GM18502 (cell line): ENCODE results near the gene GUCY1A2.

ENCODE experiments used
- ATAC-seq: cut with Tn5 transposase; IDR thresholded peaks from one replicate; pipeline ENCODE4 v1.9.1; 2021; ENCODE audit warnings: mild to moderate bottlenecking; ENCODE audit not compliant: unreplicated experiment, poor library complexity

The GUCY1A2 gene

DNA sequence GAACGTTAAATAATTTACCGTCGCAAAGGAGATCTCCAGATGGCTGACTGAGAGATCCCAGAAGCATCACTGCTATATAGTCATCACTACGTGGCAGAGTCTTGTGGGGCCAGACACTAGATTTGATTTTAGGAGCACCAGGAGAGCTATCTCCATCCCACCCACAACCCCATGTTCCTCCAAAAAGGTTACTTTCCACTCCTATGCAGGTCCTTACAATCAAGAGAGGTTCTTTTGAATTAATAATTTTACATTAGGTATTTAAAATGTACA is 19.4 kb downstream of the GUCY1A2 start:
- no peak for ATAC-seq

DNA sequence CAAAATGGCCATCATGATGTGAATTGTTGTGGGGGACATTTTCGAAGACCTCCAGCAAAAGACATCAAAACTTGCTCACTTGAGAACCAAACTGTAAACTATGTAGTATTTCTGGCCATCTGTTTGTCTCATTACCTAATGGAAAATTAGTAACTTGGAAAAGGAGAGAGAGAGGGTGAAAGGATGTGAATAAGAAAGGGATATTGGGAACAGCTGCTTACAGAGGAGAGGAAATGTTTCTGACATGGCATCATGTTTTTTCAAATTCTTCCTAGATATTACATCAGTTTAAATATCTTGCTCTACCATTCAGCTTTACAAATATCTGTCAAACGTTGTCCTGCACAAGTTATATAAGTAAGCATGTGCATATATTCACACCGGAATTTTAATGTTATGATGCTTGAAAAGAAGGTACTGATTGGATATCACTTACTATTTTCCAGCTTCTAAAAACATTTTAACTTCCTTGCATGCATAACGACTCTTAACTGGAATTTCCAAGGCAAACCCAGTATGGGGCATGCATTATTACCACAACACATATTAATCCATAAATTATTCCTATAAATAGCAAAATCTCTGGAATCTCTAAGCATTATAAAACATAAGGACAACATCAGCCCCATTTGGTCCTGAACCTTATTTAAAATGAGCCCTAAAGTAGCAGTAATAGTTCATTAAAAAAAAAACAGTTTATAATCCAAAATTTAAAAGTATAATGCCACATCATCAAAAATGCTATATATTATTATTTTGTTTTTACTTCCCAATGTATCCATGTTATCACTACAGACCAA is 20.0 kb downstream of the GUCY1A2 start:
- no peak for ATAC-seq

DNA sequence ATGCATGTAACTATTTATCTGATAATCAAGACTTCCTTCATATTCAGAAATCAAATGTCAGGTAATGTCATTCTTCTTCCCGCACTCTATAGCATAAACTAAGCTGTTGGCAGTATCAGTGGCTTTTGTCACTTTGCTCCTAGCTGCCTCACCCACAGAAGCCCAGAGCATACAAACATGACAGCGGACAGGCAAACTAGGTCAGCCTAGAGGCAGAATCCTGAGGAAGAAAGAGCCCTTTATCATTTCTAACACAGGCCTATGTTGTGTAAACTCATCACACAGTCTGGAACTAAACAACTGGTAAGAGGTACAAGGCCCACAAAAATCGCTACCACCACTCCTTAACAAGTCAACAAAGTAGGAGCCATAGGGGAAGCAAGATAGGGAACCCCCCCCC is 21.0 kb downstream of the GUCY1A2 start:
- ATAC-seq, result no peak

DNA sequence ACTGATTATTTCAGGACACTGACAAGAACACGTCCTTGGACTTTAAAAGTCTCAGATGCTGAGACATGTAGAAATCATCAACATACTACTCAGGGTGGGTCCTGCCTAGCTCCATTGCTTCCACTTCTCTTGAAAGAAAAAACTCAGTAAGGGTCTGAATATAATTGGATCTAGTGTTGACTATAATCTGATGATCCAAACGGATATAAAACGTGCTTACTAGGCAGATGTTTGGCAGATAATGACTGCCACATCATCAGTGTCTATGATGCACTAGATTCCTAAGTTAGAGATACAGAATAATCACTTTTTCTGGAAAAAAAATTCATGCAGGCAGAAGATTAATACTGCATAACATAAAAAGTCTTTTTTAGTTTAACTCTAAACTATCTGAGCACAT is 21.6 kb downstream of the GUCY1A2 start:
- ATAC-seq, result no peak

DNA sequence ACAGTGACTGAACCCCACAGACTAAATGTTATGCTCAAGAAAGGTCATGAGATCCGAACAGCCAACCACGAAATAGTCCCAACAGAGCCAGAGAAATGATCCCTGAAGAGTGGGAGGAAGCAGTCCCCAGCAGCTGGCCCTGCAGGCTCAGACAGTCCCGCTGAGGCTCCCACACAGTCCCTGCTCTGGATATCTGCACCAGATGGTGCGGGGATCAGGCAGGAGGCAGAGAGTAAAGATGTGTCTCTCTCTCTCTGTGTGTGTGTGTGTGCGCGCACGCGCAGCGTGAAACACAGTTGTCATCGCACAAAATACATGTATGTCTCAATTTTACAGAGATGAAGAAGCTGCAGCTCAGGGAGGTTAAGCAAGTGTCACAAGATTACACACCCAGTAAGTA is 27.9 kb downstream of the GUCY1A2 start:
- ATAC-seq, result no peak

DNA sequence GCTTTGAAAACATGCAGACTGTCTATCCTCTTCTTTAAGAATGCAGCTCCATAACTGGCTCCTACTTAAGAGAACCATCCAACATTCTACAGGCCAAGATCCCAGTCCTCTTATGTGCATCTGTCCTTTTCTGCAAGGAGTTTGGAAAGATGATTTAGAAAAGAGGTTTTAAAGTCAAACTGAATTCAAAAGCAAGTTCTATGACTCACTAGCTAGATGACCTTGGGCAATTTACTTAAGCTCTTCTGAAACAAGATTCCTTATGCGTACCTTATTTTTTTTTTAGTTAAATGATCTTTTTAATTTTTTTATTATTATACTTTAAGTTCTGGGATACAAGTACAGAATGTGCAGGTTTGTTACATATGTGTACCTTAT is 29.2 kb downstream of the GUCY1A2 start:
- no peak for ATAC-seq

DNA sequence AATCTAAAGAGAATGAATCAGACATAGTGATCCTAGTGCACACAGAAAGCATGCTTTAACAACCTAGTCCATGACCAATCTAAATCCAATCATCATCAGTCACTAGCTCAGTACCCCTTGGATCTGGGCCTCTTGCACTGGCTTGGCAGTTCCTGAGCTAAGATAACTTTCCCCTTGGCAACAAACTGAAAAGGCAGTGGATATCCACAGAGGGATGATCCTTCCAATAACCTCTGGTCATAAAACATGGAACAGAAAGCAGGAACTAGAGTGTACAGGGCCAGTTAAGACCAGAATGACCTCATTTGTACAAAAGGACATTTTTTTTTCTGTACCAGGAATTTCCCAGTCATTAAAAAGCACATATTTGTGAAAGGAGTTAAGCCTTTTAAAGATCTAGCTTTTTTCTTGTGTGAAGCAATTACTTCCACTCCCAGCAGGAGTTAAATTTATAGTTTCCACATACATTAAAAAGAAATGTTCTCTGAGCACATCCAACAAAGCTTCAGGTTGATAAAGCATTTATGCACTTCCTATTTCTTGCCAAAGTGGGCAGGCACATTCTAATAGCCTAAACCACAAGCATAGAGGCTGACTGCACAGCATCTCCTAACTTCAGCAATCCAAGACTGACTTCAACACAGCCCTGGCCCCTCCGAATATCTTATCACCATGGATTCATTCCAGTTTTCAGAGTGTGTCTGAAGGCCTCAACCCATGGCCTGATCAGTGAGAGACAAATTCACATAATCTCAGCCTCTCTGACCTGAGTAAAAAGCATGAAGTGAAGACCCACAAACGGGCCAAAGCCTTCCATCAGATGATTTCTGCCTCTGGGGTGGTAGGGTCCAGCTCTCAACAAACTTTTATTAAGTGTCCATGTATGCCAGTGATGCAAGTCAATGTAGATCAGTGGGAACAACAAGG is 29.9 kb downstream of the GUCY1A2 start:
- ATAC-seq, result no peak

DNA sequence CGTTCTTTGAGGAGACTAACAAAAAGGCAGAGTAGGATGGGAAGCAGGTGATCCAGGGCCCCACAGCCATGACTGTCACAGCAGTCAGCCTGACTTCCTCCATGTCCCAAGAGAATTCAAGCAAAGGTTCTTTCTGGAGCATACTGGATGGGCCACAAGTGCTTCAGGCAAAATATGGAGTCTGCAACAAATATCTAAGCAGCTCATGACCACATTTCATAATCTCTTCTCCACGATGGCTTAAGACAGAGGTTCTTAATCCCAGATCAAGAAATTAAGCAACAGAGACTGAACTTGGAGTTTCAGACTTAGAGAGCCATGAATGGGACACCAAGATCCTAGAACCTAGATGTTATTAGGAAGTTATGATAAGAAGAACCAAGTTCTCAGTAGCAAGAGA is 31.6 kb downstream of the GUCY1A2 start:
- ATAC-seq, result no peak

DNA sequence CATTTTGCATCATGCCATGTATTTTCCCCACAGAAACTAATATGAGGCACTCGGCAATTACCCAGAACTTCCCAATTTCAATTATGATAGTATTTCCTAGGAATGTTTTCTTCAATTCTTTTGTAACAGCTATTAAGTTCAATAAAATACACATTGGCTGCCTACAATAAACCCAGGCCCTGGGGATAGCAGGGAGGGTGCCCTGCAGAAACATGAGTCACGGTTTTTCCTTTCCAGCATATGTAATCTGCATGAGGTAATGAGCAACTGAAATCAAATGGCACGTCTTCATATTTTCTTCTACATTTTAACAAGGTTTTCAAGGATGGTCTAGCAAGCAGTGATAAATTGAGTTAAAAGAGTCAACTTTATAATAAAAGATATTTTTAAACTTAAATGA is 32.0 kb downstream of the GUCY1A2 start:
- no peak for ATAC-seq

DNA sequence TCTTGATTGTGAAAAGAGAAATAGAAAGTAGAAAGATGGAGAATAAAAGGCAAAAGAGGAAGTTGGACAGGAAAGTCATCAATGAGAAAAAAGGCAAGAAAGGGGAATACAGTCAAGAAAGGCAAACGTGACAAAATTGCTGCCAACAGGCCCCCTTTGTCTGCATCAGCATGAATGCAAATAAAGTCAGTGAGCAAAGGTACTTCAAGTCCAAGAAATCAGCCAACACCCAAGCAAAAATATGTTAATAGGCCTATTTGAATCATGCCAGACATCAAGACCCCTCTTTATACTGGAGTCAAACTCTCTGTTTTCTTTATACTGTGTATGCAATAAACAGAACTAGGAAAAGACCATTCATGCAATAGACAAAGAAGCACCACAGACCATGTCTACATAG is 34.3 kb downstream of the GUCY1A2 start:
- ATAC-seq, result no peak

DNA sequence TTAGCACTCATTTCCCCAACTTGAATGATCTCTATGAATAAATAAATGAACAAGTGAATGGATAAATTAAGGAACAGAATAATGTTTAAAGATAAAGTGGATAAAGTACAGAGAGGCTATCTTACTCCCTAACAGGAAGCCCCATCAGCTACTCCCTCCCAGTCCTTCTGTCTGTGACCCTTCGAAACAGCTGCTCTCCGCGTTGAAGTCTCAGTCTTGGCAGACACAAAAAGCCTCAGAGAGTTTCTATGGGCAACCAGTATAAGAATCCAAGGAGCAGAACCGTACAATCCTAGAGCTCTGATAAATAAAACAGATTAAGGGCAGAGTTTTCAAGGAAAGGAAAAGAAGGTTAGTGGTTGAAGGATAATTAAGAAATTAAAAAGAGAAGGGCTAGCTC is 35.0 kb downstream of the GUCY1A2 start:
- no peak for ATAC-seq

DNA sequence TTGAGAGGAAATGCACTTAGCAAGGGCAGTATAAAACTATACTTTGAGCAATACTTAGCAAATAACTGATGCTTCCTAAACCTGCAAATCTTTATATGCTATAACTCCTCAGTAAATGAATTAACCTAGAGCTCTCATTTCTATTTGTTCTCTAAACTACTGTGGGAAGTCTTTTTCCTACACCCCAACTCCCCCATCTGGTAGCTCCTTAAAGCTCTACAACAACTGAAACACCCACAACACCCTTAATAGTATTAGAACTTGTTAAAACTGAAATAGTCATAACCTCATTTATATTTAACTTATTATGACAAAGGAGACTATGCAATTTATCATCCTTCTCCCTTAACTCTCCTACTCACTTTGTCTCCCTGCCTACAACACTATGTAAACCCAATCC is 43.4 kb downstream of the GUCY1A2 start:
- ATAC-seq, result no peak

DNA sequence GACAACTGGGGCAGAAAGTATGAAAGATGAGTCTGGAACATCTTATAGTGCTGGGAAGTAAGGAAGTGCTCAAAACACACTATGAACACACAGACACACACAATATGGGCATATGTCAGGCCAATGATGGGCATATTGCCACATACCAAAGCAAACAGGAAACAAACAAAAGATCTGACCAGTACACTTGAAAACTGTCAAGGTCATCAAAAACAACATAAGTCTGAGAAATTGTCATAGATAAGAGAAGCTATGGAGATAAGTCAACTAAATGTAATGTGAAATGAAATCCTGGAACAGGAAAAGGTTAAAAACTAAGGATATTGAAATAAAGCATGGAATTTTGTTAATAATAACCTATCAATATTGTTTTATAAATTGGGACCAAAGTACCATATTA is 46.4 kb downstream of the GUCY1A2 start:
- no peak for ATAC-seq

DNA sequence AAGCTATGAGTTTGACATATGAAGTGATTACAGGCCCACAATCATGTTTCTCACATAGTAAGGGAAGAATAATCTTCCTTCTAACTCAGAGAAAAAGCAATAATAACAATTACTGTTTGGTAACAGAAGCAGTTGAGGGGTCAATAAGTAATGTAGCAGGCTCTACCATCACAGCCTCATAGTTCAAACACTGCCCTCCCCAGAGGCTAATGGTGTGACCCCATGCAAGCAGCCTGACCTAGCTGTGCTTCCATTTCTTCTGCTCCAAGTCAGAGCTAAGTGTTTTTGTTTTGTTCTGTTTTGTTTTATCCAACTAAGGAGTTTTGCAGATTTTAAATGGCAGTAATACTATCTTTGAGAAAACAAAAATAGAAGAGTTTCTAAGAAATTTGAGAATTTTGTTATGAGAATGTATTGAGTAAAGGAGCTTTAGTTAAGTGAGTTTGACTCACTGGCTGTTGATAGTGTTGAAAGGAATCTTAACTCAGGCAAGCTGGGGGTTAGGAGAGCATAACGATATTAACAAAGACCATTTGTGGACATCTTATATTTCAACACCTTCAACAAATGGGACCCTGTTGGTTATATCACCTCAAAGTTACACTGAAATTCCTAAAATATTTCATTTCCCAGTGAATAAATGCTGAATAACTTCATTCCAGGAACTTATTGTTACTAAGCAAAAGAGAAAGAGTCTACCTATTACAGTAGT is 48.5 kb downstream of the GUCY1A2 start:
- no peak for ATAC-seq

DNA sequence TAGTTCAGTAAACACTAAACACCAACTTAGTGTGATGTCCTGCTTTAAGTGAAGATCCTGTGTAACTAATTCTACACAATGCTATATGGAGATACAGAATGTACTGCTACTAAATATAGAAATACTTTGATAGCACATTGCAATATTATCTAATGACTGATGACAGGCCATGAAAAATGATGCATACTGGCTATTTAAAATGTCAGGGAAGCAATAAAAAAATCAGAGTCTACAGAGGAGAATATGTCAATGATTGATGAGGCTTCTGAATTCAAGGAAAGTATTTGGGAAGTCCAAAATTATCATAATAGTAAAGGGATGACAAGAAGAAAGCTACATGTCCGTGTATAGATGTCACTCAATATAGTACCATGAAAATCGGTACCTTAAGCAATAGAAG is 55.3 kb downstream of the GUCY1A2 start:
- no peak for ATAC-seq

DNA sequence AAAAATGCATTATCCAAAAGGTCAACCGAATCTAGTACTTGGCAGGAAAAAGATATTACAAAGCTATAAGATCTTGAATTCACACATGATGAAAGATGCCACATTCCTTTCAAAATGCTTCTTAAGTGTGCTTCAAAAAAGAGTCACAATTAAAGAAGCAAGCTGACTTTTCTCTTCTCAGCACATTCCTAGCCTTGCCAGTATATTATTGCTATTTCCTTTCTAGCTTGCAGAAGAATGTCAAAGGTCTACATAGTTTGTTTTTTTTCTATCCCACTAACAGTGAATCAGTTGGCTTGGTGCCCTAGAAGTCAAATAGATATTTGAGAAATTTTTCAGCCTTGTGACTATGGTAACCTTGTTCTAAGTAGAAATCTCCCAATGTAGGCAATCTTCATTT is 56.8 kb downstream of the GUCY1A2 start:
- ATAC-seq, result no peak

DNA sequence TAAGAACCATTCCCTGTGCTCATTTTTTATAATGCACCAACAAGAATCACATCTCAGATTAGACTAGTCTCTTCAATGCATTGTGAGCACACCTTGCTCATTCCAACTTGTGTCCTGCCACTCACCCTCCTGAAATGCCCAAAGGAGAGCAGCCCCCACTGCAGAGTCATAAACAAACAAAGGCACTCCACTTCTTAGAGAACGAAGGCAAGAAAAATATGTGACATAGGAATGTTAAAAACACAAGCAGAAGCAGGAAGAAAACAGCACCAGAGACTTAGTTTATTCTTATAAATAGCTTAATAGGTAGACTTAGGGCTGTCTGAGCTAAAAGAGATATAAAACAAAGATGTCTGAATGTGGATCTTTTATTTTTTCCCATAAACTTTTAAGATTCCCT is 57.2 kb downstream of the GUCY1A2 start:
- no peak for ATAC-seq

DNA sequence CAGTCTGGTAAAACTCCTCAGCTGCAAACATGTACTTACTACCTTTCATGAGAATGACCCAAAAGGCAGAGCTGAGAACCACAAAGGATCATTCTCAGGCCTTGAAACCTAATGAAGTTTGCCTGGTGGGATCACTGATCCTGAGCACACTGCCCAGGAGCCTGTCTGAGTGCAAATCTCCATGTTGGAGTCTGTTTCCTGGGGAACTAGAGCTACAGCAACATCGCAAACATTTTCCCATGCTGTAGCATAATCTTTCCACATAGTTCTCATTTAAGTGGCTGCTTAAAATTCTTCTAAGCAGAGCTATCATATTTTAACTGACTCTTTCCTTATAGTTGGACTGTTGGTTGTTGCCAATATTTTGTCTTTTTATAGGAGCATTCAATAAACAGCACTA is 58.5 kb downstream of the GUCY1A2 start:
- ATAC-seq, result no peak

DNA sequence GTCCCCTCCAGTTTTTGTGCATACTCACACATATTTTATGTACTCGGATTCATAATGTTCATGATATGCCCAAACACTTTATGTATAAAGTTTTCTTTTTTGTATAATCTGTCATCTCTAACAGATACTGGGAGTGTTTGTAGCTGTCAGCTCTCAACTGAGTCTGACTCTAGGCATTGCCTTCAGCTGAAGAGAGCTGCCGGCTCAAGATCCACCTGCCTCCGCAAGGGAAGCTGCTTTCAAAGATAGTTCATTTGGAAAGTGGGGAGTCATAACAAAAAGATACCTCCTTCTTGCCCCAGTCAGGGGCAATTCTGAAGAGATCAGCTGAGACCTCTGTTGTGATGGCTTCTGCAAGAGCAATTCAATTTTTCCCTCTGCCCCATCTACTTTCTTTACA is 58.9 kb downstream of the GUCY1A2 start:
- no peak for ATAC-seq

DNA sequence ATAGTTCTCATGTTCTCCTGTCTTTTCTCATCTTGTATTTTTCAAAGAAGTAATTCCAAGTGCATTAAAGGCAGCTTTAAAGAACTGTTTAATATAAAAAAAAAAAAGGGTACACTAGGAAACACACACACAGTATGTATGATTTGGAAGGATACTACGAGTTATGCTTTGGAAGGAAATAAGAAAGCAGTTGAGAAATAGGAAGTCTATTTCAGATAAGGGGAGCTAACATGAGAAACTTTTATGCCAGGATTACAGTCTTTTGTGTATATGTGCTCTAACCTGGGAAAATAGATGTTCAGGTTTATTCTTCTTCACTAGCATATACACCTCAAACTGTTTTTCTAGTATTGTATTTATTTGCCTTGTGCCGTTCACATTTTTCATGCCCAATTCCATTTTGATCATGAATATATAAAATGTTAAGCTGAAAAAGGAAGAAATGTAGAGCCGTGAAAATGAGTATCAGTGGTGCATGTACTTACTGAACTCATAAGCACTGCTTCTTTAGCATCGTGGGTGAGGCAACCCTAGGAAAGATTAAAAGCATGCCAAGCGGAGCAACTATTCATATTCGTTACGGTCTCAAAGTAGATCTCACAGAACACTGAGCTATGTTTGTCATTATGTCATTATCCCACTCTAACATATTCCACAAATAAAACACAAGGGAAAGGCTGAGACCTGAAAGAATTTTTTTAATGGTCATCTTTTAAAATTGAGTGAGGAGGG is 59.6 kb downstream of the GUCY1A2 start:
- no peak for ATAC-seq

DNA sequence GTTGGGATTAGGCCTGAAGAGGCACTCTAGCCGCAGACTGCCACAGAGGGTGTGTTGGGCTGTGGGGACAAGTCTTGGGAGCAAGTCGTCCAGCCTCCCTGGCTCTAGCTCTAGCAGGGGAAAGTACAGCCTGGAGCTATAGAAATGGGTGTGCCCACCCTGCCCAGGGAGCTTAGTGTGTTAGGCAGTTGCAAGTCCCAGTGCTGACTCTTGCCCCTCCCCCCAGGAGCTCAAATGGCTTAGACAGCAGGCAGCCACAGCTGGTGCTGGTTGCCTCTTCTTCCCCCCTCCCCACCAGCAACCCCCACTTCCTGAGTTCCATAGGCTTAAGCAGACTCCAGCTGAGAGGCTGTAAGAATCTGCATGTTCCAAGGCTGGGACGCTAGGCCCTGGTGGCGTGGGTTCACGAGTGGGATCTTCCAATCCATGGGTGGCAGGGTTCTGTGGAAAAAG is 61.2 kb downstream of the GUCY1A2 start:
- ATAC-seq, result no peak
